Coronary artery (tissue), 2 donors: ENCODE results near the gene SLC25A6.

Experiments
- DNase-seq: peaks from one replicate; pipeline ENCODE4 v3.0.0-alpha.2; 2017; ENCODE audit warnings: low spot score
- H3K27ac ChIP-seq, 2 donors: fragments of 200-600 bp; sonication (generic); one replicate each; pipeline ENCODE4 v1.5.1; 2016 to 2019
- H3K4me3 ChIP-seq: fragments of 200-600 bp; sonication (generic); 2 replicates; pipeline ENCODE4 v1.5.1; 2016; ENCODE audit warnings: mild to moderate bottlenecking, moderate library complexity
- TF ChIP-seq, protein P1 (sequence below): fragments of 200-600 bp; sonication (generic); IDR thresholded peaks from one replicate; pipeline ENCODE4 v1.5.1; 2019; ENCODE audit warnings: antibody characterized with exemption

The SLC25A6 gene

DNA sequence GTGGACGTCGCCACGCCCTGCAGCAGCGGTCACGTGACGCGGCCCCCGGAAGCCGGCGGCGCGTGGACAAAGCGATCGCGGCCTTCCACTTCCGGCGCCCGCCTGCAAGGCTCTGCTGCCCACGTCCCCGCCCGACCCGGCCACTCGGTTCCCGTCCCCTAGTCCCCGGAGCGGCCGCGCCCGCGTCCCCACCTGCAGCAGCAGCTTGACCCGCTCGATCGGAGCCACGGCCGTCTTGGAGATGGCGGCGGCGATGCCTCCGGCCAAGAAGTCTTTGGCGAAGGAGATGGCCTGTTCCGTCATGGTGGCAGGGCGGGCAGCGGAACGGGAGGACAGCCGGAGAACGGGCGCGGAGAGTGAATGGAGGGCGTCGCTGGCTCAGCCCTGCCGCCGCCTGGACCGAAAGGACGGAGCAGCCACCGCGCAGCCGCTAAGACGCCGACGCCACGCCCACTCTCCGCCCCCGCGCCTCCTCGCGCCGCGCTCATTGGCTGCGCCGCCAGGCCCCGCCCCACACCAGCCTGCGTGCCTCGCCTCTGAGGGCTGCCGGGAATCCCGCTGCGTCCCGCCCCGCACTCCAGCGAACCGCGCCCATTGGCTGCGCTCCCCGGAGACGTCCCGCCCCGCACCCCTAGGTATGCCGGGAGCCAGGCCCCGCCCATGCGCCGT is at the start of gene SLC25A6:
TSS of gene SLC25A6 (minus strand) at position 407 of the 669 bp plus-strand sequence. CDS start at position 303, 104 bp downstream.
- Histone ChIP-seq H3K4me3 (peak within 1 kb of the TSS; percentile 96), H3K27ac (peak within 1 kb of the TSS; percentile 93 to 98)
- TF ChIP-seq, protein P1, sequence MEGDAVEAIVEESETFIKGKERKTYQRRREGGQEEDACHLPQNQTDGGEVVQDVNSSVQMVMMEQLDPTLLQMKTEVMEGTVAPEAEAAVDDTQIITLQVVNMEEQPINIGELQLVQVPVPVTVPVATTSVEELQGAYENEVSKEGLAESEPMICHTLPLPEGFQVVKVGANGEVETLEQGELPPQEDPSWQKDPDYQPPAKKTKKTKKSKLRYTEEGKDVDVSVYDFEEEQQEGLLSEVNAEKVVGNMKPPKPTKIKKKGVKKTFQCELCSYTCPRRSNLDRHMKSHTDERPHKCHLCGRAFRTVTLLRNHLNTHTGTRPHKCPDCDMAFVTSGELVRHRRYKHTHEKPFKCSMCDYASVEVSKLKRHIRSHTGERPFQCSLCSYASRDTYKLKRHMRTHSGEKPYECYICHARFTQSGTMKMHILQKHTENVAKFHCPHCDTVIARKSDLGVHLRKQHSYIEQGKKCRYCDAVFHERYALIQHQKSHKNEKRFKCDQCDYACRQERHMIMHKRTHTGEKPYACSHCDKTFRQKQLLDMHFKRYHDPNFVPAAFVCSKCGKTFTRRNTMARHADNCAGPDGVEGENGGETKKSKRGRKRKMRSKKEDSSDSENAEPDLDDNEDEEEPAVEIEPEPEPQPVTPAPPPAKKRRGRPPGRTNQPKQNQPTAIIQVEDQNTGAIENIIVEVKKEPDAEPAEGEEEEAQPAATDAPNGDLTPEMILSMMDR, result no peak
- DNase-seq, result peak; percentile 99

DNA sequence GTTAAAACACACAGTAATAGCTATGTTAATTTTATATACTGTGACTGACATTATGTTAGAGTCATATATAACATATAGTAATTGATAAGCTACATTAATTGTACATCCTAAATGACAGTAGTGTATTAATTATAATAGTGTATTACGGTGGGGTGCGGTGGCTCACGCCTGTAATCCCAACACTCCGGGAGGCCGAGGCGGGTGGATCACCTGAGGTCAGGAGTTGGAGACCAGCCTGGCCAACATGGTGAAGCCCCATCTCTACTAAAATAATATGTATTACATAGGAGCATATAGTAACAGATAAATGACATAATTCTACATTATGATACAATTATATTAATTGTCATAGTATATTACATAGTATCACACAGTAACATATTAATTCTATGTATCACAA is 48.6 kb upstream of the SLC25A6 start:
- DNase-seq, result no peak
- TF ChIP-seq, protein P1, result no peak
- H3K4me3 ChIP-seq, result no peak overlapping the region
- H3K27ac ChIP-seq, result no peak overlapping the region

DNA sequence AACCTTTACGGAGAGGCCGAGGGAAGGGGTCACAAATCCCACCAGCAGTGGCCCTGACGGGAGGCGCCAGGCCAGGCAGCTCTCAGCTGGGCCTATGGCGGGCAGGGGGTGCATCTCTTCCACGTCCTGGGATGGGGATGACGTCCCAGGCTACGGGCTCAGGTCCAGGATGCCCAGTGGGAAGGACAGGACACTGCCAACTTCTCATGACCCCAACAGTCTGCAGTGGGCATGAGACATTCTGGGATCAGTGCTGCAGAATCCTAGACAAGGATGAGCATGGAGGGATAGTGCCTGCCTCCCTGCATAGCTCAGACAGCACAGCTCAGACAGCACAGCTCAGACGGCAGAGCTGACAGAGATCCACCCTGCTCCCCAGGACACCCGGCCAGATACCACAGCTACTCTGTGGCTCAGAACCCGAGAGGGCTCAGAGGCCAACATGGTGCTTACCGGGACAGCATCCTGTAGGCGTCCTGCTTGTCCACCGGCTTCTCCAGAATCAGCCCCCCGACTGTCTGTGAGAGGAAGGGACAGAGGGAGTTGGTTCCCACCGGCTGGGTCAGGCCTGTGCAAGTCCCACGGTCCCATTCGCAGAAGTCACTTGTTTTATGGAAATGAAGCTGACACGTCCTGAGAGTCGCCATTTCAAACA is 43.5 kb upstream of the SLC25A6 start:
- Histone ChIP-seq H3K27ac (no peak overlapping the region), H3K4me3 (no peak overlapping the region)
- TF ChIP-seq, protein P1, result no peak
- no peak for DNase-seq

DNA sequence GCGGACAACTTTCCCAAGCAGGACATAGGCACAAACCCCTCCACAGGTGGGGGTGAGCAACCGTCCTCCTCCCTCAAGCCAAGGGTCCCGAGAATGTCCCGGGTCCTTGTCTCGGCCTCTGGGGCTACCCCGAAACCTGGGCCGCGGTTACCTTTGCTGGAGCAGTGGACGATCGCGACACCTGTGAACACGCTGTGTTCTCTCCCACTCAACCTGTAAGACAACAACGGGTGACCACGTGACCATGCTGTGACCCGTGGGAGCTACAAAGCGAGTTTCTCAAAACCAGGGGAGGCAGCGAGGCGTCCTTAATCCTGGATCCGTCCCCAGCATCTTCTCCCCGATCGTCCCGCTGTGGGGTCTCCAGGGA is 42.9 kb upstream of the SLC25A6 start:
- no peak for DNase-seq
- H3K4me3 ChIP-seq, result no peak overlapping the region
- no peak overlapping the region for H3K27ac ChIP-seq
- TF ChIP-seq, protein P1, result no peak

DNA sequence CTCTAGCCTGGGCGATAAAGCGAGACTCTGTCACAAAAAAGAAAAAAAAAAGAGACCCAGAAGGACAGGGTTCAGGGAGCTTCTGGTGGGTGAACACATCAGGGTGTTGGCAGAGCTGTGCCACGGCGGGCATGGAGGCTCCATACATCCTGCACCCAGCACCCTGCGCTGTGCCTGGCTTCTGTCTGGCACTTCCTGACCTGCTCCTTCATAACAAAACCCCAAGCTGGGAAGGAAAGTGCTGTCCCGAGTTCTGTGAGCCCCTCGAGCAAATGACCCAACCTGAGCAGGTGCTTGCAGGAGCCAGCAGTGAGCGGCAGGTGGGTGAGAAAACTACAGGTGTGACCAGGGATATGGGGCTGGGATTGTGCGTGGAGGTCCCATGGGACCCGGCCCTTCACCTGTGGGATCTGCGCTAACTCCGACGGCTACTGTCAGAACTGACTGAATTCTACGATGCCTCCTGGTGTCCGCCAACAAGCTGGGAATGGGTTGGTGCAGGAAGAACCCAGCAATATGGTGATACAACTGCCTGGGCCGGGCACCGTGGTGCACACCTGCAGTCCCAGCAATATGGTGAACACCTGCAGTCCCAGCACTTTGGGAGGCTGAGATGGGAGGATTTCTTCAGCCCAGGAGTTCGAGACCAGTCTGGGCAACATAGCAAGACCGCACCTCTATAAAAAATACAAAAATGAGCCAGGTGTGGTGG is 41.9 kb upstream of the SLC25A6 start:
- no peak for DNase-seq
- H3K27ac ChIP-seq, result no peak overlapping the region
- no peak overlapping the region for H3K4me3 ChIP-seq
- TF ChIP-seq, protein P1, result no peak

GRCh38 chrX:1430451-1430850 is 38.5 kb upstream of the SLC25A6 start:
- DNase-seq, result no peak
- no peak overlapping the region for H3K27ac ChIP-seq
- TF ChIP-seq, protein P1, result no peak
- no peak overlapping the region for H3K4me3 ChIP-seq
